ENCODE data around the gene PLXNA4.

DNA sequence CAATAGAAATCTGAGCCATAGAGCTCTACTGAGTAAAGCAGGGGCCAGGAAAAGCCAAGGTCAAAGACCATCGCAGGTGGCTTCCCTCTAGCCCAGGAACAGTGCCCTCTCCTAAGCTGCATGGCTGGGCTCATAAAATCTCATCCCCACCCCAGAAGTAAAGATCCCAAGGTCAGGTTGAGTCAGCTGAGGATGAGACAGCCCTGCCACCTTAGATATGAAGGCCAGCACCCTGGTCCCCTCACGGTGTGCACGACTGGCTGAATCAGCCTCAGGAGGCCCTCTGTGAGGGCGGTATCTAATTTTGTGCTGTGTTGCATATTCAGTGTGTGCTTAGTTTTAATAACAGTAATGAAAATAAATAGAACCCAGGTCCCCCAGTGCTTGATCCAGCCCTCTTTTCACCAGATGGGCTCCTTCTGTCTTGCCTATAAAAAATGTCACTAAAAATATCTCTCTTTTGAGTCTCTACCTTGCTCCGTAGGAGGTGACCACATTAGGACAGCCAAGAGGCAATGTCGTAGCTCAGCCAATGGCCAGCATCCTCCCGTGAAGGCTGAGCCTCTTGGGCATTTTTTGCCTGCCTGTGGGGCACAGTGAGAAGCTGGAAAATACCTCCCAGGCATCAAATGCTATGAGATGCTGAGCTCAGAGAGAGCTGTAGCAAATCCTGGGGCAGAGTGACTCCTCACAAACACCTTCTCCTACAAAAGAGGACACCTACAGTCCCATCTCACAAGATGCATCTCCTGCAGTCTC, 424.0 kb downstream of the PLXNA4 start:
- TF ChIP-seq POLR2A (IDR thresholded peaks at IDR 0.05; ENCODE audit: extremely low read depth, insufficient read length) (no peak), MYC (IDR thresholded peaks at IDR 0.05; ENCODE audit: low read depth, low read length) (no peak)
- TF ChIP-seq, protein P1, sequence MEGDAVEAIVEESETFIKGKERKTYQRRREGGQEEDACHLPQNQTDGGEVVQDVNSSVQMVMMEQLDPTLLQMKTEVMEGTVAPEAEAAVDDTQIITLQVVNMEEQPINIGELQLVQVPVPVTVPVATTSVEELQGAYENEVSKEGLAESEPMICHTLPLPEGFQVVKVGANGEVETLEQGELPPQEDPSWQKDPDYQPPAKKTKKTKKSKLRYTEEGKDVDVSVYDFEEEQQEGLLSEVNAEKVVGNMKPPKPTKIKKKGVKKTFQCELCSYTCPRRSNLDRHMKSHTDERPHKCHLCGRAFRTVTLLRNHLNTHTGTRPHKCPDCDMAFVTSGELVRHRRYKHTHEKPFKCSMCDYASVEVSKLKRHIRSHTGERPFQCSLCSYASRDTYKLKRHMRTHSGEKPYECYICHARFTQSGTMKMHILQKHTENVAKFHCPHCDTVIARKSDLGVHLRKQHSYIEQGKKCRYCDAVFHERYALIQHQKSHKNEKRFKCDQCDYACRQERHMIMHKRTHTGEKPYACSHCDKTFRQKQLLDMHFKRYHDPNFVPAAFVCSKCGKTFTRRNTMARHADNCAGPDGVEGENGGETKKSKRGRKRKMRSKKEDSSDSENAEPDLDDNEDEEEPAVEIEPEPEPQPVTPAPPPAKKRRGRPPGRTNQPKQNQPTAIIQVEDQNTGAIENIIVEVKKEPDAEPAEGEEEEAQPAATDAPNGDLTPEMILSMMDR (IDR thresholded peaks at IDR 0.05; ENCODE audit: low read depth, low read length): no peak
- TF ChIP-seq, protein P2, sequence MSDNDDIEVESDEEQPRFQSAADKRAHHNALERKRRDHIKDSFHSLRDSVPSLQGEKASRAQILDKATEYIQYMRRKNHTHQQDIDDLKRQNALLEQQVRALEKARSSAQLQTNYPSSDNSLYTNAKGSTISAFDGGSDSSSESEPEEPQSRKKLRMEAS (IDR thresholded peaks at IDR 0.05; ENCODE audit: low read depth, low read length): no peak
